Endothelial cell (in vitro differentiated cells): ENCODE measurements around the gene ZNF827. TPM values are rescaled to one million over a fixed set of nuclear protein-coding genes. Genes with fewer than 3 reads are reported as not detected.
A peak's percentile ranks its signal among the peaks of the same experiment; 100 is the strongest.

Experiments
- DNase-seq: peaks from one replicate; pipeline ENCODE4 v3.0.0; 2021; ENCODE audit warnings: low spot score
- H3K27ac Mint-ChIP-seq: one replicate; pipeline ENCODE4 v1.8.0; 2021; ENCODE audit warnings: mixed read lengths, inconsistent platforms; ENCODE audit not compliant: unreplicated experiment
- H3K27me3 Mint-ChIP-seq: one replicate; pipeline ENCODE4 v1.8.0; 2021; ENCODE audit warnings: mild to moderate bottlenecking, moderate library complexity, mixed read lengths, inconsistent platforms; ENCODE audit not compliant: unreplicated experiment
- H3K36me3 Mint-ChIP-seq: one replicate; pipeline ENCODE4 v1.8.0; 2021; ENCODE audit warnings: mild to moderate bottlenecking, low read depth, mixed read lengths, inconsistent platforms; ENCODE audit not compliant: unreplicated experiment
- H3K4me1 Mint-ChIP-seq: one replicate; pipeline ENCODE4 v1.8.0; 2021; ENCODE audit warnings: mild to moderate bottlenecking, mixed read lengths, inconsistent platforms; ENCODE audit not compliant: unreplicated experiment
- H3K4me3 Mint-ChIP-seq: one replicate; pipeline ENCODE4 v1.8.0; 2021; ENCODE audit warnings: mild to moderate bottlenecking, mixed read lengths, inconsistent platforms; ENCODE audit not compliant: unreplicated experiment
- H3K9me3 Mint-ChIP-seq: one replicate; pipeline ENCODE4 v1.8.0; 2021; ENCODE audit warnings: mixed read lengths, inconsistent platforms; ENCODE audit not compliant: unreplicated experiment
- CTCF ChIP-seq: fragments of 200-600 bp; sonication (generic); IDR thresholded peaks from one replicate; pipeline ENCODE4 v1.5.0; 2021; ENCODE audit warnings: antibody characterized with exemption; ENCODE audit not compliant: unreplicated experiment
- total RNA-seq: library from RNA; stranded (reverse); fragmentation: NEBNext Ultra II Directional; extraction: Animal tissue kit (Norgen Biotek cat#: 25700); gene quantifications from one replicate; pipeline ENCODE4 v1.2.1, GENCODE V29; 2021; ENCODE audit not compliant: unreplicated experiment

Gene ZNF827
- total RNA-seq, 1 donor from 2014 or later: 22.8 TPM

DNA sequence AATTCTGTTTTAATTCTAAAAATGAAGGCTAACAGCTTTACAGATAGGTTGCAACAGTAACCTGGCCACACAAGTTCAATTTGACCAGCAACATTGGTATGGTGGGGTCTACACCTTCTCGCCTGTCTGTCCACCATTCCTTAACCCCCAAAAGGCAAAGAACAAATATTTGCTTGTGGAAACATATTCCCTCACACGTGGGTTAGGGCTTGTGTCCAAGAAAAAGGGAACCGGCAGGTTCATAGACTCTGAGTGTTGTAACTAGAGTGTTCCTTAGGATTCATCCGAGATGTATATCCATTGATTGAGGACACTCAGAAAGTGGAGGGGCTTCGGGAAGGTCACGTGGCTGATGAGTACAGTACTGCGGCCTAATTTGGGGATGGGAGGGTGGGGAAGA, 204.6 kb downstream of the ZNF827 start:
- DNase-seq: no peak
- no peaks in the 10 kb centered on the region for H3K36me3 Mint-ChIP-seq
- no peak for TF ChIP-seq CTCF
- peak overlapping the region; percentile 81 for H3K4me3 Mint-ChIP-seq
- no peaks in the 10 kb centered on the region for H3K9me3 Mint-ChIP-seq
- peaks cover 26% of the 10 kb centered on the region for H3K4me1 Mint-ChIP-seq
- peaks cover 9% of the 10 kb centered on the region for H3K27me3 Mint-ChIP-seq
- H3K27ac Mint-ChIP-seq: peak overlapping the region; percentile 93

GRCh38 chr4:145732895-145733880, 205.4 kb downstream of the ZNF827 start:
- H3K27me3 Mint-ChIP-seq: peaks cover 9% of the 10 kb centered on the region
- peaks cover 26% of the 10 kb centered on the region for H3K4me1 Mint-ChIP-seq
- peak; percentile 97 for DNase-seq
- H3K9me3 Mint-ChIP-seq: no peaks in the 10 kb centered on the region
- H3K27ac Mint-ChIP-seq: peak overlapping the region; percentile 93
- H3K36me3 Mint-ChIP-seq: no peaks in the 10 kb centered on the region
- H3K4me3 Mint-ChIP-seq: peak overlapping the region; percentile 81
- no peak for TF ChIP-seq CTCF

- peak overlapping the region; percentile 80 for H3K4me3 Mint-ChIP-seq
- no peaks in the 10 kb centered on the region for H3K36me3 Mint-ChIP-seq
- H3K27ac Mint-ChIP-seq: peak overlapping the region; percentile 81
- H3K9me3 Mint-ChIP-seq: no peaks in the 10 kb centered on the region
- no peak for TF ChIP-seq CTCF
- H3K27me3 Mint-ChIP-seq: peaks cover 9% of the 10 kb centered on the region
- no peak for DNase-seq
- peaks cover 26% of the 10 kb centered on the region for H3K4me1 Mint-ChIP-seq
Observed at GRCh38 chr4:145732001-145732815, 206.4 kb downstream of the ZNF827 start.

DNA sequence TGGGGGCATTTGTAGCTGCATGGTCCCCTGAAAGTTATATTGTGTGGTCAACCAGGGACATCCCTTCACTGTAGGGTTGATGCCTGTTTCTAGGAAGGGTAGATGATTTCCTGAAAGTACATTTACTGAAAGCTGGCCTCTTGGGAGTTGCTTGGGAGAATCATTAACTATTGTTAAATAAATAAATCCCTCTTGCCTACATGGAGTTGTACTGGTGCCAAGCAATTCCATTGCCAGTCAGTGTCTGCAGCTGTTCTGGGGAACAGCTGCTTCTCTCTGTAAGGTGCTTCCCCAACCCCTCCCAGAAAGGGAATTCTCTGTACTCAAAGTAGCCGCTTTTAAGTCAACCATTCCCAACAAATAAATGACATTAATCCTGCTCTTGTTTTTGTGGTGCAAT, 207.6 kb downstream of the ZNF827 start:
- Mint-ChIP-seq H3K27ac (no peak overlapping the region), H3K4me3 (no peak overlapping the region), H3K9me3 (no peaks in the 10 kb centered on the region), H3K4me1 (peaks cover 26% of the 10 kb centered on the region), H3K27me3 (peaks cover 9% of the 10 kb centered on the region), H3K36me3 (no peaks in the 10 kb centered on the region)
- no peak for DNase-seq
- no peak for TF ChIP-seq CTCF
